ENCODE results near the gene PCDHGC4. TPM values are rescaled to one million over a fixed set of nuclear protein-coding genes. Genes with fewer than 3 reads are reported as not detected.

The PCDHGC4 gene
- total RNA-seq, 2 donors from 2014 or later = 3.8 to 4.1 TPM

DNA sequence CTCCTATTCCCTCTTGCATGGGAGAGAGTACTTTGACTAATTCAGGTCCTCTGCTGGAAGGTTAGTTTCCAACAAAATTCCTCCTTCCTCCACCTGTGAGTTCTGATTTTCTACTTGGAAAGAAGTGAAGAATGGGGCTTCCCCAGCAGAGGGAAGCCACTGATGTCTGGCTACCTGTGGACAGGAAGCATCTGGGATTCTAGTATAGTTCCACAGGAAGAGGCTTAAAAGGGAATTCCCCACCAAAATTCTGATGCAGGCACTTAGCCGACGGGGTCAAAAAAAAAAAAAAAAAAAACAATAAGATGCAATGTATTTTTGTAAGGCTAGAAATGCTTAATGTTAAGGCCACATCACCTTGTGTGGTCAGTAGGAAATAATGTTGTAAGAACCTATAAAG is 37.5 kb downstream of the PCDHGC4 start:
- H3K27me3 ChIP-seq (replicated peaks; ENCODE audit: insufficient read depth) = no peaks in the 10 kb centered on the region
- no peak overlapping the region for H3K27ac ChIP-seq
- TF ChIP-seq POLR2AphosphoS5 (IDR thresholded peaks at IDR 0.05) = no peak
- TF ChIP-seq POLR2A (IDR thresholded peaks at IDR 0.05) = no peak
- H3K36me3 ChIP-seq = no peaks in the 10 kb centered on the region
- H3K4me3 ChIP-seq = no peak overlapping the region
- no peaks in the 10 kb centered on the region for H3K4me1 ChIP-seq (replicated peaks)
- intact Hi-C loops (cut with DNase I) = loop anchor here (10.0 kb wide), 1 partner anchor 108 kb away; the partner anchor contains the start of genes PCDHGA10 and PCDHGB7
- no peak for DNase-seq (ENCODE audit: low spot score)
- H3K9me3 ChIP-seq = no peaks in the 10 kb centered on the region
- 64% methylated on average over 2 of the region's 2 CpGs for WGBS

DNA sequence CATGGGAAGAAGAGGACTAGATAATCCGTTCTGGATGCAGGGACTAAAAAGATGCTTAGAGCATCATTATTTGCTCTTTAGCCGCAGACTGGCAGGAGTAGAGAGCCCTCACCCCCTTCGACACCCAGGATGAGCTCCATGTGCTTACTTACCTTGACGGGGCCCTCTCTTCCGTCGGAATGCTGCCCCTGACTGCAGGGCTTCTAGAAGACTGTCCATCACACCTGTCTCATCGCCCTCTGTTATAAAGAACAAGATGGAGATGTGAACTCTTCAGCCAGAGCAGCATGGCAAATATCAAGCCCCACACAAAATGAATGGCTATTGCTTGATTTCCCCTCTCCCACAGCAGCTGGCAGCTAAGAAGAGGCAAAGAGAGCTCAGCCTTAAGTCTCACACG is 39.2 kb downstream of the PCDHGC4 start:
- no peaks in the 10 kb centered on the region for H3K9me3 ChIP-seq
- H3K4me3 ChIP-seq = no peak overlapping the region
- no peak overlapping the region for H3K27ac ChIP-seq
- H3K4me1 ChIP-seq (replicated peaks) = peaks cover 6% of the 10 kb centered on the region
- H3K36me3 ChIP-seq = no peaks in the 10 kb centered on the region
- no peaks in the 10 kb centered on the region for H3K27me3 ChIP-seq (replicated peaks; ENCODE audit: insufficient read depth)
- intact Hi-C loops (cut with DNase I) = loop anchor here (10.0 kb wide), 1 partner anchor 109 kb away; the partner anchor contains the start of genes PCDHGA10 and PCDHGB7
- WGBS = 72% methylated on average over 8 of the region's 8 CpGs
- DNase-seq (ENCODE audit: low spot score) = no peak
- TF ChIP-seq POLR2AphosphoS5 (IDR thresholded peaks at IDR 0.05) (no peak), POLR2A (IDR thresholded peaks at IDR 0.05) (no peak)
- TF ChIP-seq, protein P1, sequence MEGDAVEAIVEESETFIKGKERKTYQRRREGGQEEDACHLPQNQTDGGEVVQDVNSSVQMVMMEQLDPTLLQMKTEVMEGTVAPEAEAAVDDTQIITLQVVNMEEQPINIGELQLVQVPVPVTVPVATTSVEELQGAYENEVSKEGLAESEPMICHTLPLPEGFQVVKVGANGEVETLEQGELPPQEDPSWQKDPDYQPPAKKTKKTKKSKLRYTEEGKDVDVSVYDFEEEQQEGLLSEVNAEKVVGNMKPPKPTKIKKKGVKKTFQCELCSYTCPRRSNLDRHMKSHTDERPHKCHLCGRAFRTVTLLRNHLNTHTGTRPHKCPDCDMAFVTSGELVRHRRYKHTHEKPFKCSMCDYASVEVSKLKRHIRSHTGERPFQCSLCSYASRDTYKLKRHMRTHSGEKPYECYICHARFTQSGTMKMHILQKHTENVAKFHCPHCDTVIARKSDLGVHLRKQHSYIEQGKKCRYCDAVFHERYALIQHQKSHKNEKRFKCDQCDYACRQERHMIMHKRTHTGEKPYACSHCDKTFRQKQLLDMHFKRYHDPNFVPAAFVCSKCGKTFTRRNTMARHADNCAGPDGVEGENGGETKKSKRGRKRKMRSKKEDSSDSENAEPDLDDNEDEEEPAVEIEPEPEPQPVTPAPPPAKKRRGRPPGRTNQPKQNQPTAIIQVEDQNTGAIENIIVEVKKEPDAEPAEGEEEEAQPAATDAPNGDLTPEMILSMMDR (IDR thresholded peaks at IDR 0.05) = no peak

DNA sequence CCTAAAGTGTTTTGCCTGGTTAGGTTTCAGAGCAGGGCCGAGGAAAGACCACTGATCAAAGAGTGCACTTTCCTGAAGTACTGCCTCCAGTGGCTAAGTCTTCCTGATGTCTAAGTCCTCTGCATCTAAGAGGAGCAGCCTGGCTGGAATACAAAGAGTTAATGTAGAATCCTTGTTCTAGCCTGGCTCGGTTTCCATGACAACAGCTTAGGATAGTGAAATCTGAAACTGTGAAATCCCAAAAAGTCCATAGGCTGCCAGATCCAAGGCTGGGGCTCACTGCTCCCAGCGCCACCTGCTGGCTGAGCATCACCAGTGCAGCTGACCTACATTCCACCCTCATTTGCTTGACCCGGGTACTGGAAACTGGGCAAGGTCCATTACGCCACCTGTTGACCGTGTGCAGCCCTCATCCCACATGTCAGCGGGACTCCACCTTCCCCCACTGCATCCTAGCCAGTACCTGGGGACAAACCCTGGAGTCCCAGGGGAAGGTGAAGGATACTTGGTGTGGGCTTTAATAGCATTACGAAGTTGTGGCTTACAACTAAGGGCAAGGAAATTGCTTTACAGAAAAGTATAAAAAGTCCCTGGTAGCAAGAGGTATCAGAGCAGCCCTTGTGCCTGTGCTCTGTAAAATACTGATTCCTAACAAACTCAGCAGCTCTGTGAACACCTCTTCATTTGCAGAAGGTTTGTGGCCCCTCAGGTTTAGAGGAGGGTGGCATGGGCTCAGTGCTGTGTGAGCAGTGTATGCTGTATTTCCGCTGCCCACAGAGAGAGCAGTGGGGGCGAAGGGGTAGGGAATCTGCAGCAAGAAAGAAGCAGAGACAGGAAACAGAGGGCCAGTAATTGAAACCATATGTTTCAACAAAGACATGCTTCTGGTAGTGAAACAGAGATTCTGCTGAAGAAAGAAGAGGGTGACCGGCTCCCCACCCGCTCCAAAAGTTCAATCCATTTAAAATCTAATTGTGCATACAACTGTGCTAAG is 40.1 kb downstream of the PCDHGC4 start:
- TF ChIP-seq, protein P1 (IDR thresholded peaks at IDR 0.05) = peak; percentile 97 to 99 (median 99)
- no peak for TF ChIP-seq POLR2A (IDR thresholded peaks at IDR 0.05)
- peak; percentile 79 for TF ChIP-seq POLR2AphosphoS5 (IDR thresholded peaks at IDR 0.05)
- H3K4me1 ChIP-seq (replicated peaks) = peaks cover 6% of the 10 kb centered on the region
- no peak overlapping the region for H3K4me3 ChIP-seq
- no peaks in the 10 kb centered on the region for H3K9me3 ChIP-seq
- 36% methylated on average over 12 of the region's 12 CpGs for WGBS
- H3K27me3 ChIP-seq (replicated peaks; ENCODE audit: insufficient read depth) = no peaks in the 10 kb centered on the region
- no peaks in the 10 kb centered on the region for H3K36me3 ChIP-seq
- DNase-seq (ENCODE audit: low spot score) = peak; percentile 74
- peak overlapping the region; percentile 51 to 56 for H3K27ac ChIP-seq
- intact Hi-C loops (cut with DNase I) = loop anchor here (1.0 to 10.0 kb wide), 2 partner anchors 50 to 110 kb away; partner anchors contain the start of genes PCDHGA10, PCDHGB7 and PCDHGC3

DNA sequence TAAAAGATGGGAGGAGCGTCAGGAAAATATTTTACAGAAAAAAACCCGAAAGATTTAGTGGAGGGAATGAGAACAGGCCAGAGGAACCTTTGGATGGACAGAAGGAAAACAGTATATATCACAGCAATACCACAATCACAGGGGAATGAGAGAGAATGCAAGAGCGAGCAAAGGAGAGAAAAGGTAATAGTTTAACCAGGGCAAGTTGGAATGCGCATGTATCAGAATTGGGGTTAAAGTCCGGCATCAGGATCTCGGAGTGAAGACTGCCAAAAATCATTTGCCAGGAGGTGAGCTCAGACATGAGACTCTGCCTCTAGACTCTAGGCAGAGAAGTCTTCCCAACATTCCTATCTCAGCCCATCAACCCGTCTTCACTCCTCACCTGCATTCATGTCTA is 40.8 kb downstream of the PCDHGC4 start:
- H3K27ac ChIP-seq = peak overlapping the region; percentile 51 to 56

DNA sequence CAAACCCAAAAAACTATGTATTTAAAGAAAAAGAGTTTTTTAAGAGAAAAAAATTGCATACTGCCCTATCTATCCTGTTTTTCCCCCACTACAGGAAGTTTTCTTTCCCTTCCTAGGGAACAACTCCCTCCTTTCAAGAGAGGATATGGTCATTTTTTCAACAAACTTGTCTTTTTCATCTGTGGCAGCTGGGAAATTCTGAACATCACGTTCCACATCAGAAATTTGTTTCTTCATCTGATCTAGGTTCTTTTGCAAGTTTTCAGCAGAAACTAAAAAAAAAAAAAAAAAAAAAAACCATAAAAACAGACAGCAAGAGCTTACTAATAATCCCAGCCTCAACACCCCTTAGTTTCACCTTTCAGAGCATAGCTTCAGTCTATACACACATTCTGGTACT is 42.6 kb downstream of the PCDHGC4 start:
- no peaks in the 10 kb centered on the region for H3K9me3 ChIP-seq
- H3K27ac ChIP-seq = peak overlapping the region; percentile 7 to 62
- no peaks in the 10 kb centered on the region for H3K36me3 ChIP-seq
- peaks cover 6% of the 10 kb centered on the region for H3K4me1 ChIP-seq (replicated peaks)
- H3K4me3 ChIP-seq = no peak overlapping the region
- no peaks in the 10 kb centered on the region for H3K27me3 ChIP-seq (replicated peaks; ENCODE audit: insufficient read depth)
- DNase-seq (ENCODE audit: low spot score) = no peak
- TF ChIP-seq, protein P1 (IDR thresholded peaks at IDR 0.05) = no peak
- TF ChIP-seq POLR2A (IDR thresholded peaks at IDR 0.05) (no peak), POLR2AphosphoS5 (IDR thresholded peaks at IDR 0.05) (no peak)
- intact Hi-C loops (cut with DNase I) = loop anchor here (2.0 to 10.0 kb wide), 2 partner anchors 29 to 113 kb away; partner anchors contain the start of genes PCDHGA10 and PCDHGB7
- 61% methylated on average over 1 of the region's 1 CpG for WGBS

More for the DNA sequence above, 40.8 kb downstream of the PCDHGC4 start:
- 73% methylated on average over 7 of the region's 7 CpGs for WGBS
- Histone ChIP-seq H3K36me3 (no peaks in the 10 kb centered on the region), H3K4me1 (replicated peaks) (peaks cover 6% of the 10 kb centered on the region), H3K4me3 (no peak overlapping the region), H3K9me3 (no peaks in the 10 kb centered on the region), H3K27me3 (replicated peaks; ENCODE audit: insufficient read depth) (no peaks in the 10 kb centered on the region)
- DNase-seq (ENCODE audit: low spot score) = no peak
- TF ChIP-seq, protein P1 (IDR thresholded peaks at IDR 0.05) = no peak
- TF ChIP-seq POLR2A (IDR thresholded peaks at IDR 0.05) = no peak
- no peak for TF ChIP-seq POLR2AphosphoS5 (IDR thresholded peaks at IDR 0.05)
- intact Hi-C loops (cut with DNase I) = loop anchor here (1.0 to 10.0 kb wide), 3 partner anchors 31 to 111 kb away; partner anchors contain the start of genes PCDHGA10, PCDHGB7 and PCDHGC3
